HG02973 (cell line): ENCODE results near the gene ZFHX3.
"Not testable (repeated sequence)": the region's sequence is repeated elsewhere in the genome, so short reads cannot be mapped to it uniquely, and the experiment has no call there.

Source experiments
- ATAC-seq: cut with Tn5 transposase; IDR thresholded peaks from one replicate; pipeline ENCODE4 v1.9.1; 2021; ENCODE audit warnings: moderate library complexity; ENCODE audit not compliant: unreplicated experiment

Gene ZFHX3

GRCh38 chr16:73000020-73000906 is 47.7 kb downstream of the ZFHX3 start:
- no peak for ATAC-seq

GRCh38 chr16:72999541-73000019 is 48.3 kb downstream of the ZFHX3 start:
- no peak for ATAC-seq

GRCh38 chr16:72997141-72997542 is 50.8 kb downstream of the ZFHX3 start:
- ATAC-seq = no peak

GRCh38 chr16:72996291-72997062 is 51.5 kb downstream of the ZFHX3 start:
- no peak for ATAC-seq

GRCh38 chr16:72995882-72996270 is 52.1 kb downstream of the ZFHX3 start:
- not testable (repeated sequence) for ATAC-seq

GRCh38 chr16:72995151-72995881 is 52.6 kb downstream of the ZFHX3 start:
- ATAC-seq = no peak

- ATAC-seq = no peak
These were observed 55.8 kb downstream of the ZFHX3 start for GRCh38 chr16:72992142-72992601.

GRCh38 chr16:72991644-72992043 is 56.3 kb downstream of the ZFHX3 start:
- no peak for ATAC-seq

GRCh38 chr16:72991211-72991610 is 56.7 kb downstream of the ZFHX3 start:
- ATAC-seq = no peak

GRCh38 chr16:72990571-72990970 is 57.4 kb downstream of the ZFHX3 start:
- ATAC-seq = no peak

- ATAC-seq = no peak
These were observed 58.1 kb downstream of the ZFHX3 start for GRCh38 chr16:72989579-72990551.

- ATAC-seq = not testable (repeated sequence)
These were observed 58.7 kb downstream of the ZFHX3 start for GRCh38 chr16:72989203-72989578.

GRCh38 chr16:72988569-72988968 is 59.4 kb downstream of the ZFHX3 start:
- ATAC-seq = no peak

GRCh38 chr16:72987480-72987901 is 60.4 kb downstream of the ZFHX3 start:
- ATAC-seq = no peak

GRCh38 chr16:72985995-72986394 is 61.9 kb downstream of the ZFHX3 start:
- no peak for ATAC-seq

- ATAC-seq = no peak
These were observed 62.6 kb downstream of the ZFHX3 start for GRCh38 chr16:72985148-72985941.

GRCh38 chr16:72983728-72984350 is 64.1 kb downstream of the ZFHX3 start:
- ATAC-seq = no peak

GRCh38 chr16:72983241-72983640 is 64.7 kb downstream of the ZFHX3 start:
- ATAC-seq = no peak

- ATAC-seq = no peak
These were observed 68.0 kb downstream of the ZFHX3 start for GRCh38 chr16:72979974-72980373.
